Measurements from ENCODE around the gene JAGN1. TPM values are rescaled to one million over a fixed set of nuclear protein-coding genes. Genes with fewer than 3 reads are reported as not detected.
A peak's percentile ranks its signal among the peaks of the same experiment; 100 is the strongest.
"Not testable (repeated sequence)": the region's sequence is repeated elsewhere in the genome, so short reads cannot be mapped to it uniquely, and the experiment has no call there.

JAGN1 gene
- total RNA-seq, 1 donor from 2014 or later = 31.7 TPM

DNA sequence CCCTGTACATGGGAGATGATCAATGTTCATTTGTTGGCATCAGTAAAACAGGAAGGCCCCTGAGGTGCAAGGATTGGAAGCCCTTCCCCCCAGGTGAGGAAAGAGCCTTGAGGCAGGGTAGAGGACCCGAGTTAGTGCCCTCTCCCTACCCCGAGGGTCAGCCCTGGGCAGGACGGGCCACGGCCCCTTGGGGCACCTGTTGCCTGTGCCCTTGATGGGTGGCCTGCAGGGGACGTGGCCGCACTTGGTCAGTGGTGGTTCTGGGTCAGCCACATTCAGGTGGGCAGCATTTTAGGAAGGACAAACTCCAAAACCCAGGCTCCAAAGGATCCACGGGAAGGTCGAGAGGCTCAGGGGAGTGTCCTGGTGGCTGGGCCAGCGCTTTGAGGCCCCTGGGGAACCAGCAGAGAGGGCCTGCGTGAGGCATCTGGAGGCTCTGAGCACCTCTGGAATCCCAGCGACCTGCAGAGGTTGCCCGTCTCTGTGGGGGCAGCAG, 30.8 kb upstream of the JAGN1 start:
- DNase-seq (ENCODE audit: low spot score) = no peak
- Mint-ChIP-seq H3K9me3 (no peaks in the 10 kb centered on the region), H3K4me1 (ENCODE audit: low read depth) (no peaks in the 10 kb centered on the region), H3K27ac (no peak overlapping the region), H3K27me3 (ENCODE audit: low read depth) (peaks cover 9% of the 10 kb centered on the region), H3K36me3 (ENCODE audit: low read depth) (no peaks in the 10 kb centered on the region), H3K4me3 (ENCODE audit: low read depth) (no peak overlapping the region)
- intact Hi-C loops (cut with micrococcal nuclease) = no loop called here

DNA sequence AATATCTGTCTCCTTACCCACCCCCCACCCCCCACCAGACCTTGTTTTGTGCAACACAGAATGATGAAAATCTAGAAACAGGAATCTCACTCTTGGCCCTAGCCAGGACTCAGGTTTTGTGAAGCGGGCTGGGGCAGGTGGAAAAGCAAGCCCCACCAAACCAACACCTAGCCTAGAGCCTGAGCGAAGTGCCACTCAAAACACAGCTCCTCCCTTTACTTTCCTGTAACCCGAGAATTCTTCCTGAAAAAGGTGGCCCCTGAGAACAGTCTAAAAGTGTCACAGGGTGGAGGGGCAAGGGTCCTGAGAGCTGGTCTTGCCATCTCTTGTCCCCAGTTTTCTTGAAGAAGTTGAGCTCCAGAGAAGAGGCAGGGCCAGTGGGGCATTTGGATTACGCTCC, 29.2 kb upstream of the JAGN1 start:
- Mint-ChIP-seq H3K27ac (no peak overlapping the region), H3K4me3 (ENCODE audit: low read depth) (no peak overlapping the region), H3K27me3 (ENCODE audit: low read depth) (peaks cover 9% of the 10 kb centered on the region), H3K4me1 (ENCODE audit: low read depth) (no peaks in the 10 kb centered on the region), H3K9me3 (no peaks in the 10 kb centered on the region), H3K36me3 (ENCODE audit: low read depth) (no peaks in the 10 kb centered on the region)
- intact Hi-C loops (cut with micrococcal nuclease) = no loop called here
- DNase-seq (ENCODE audit: low spot score) = no peak

DNA sequence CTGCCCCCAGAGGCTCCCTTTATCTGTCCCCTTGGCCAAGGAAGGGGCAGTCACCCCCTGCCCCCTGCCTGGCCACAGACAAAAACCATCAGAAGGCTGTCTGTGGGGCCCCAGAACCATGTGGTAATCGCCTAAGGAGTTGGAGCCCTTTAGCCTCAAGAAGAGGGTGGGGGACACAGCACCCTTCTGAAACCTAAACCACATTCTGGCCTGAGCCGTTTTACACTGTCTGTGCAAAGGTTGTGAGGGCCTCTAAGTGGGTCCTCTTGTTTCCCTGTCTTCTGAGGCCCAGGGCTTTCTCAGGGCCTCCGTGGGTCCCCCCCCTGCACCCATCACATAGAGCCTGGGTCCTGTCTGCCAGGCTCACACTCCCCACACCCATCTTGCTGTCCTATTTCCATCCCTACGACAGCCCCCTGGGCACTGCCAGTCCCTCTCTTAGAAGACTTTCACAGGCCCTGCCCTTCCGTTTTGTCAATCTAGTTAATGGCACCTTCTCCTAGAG, 28.7 kb upstream of the JAGN1 start:
- Mint-ChIP-seq H3K27ac (no peak overlapping the region), H3K27me3 (ENCODE audit: low read depth) (peaks cover 9% of the 10 kb centered on the region), H3K4me3 (ENCODE audit: low read depth) (no peak overlapping the region), H3K4me1 (ENCODE audit: low read depth) (no peaks in the 10 kb centered on the region), H3K9me3 (no peaks in the 10 kb centered on the region), H3K36me3 (ENCODE audit: low read depth) (no peaks in the 10 kb centered on the region)
- DNase-seq (ENCODE audit: low spot score) = no peak
- intact Hi-C loops (cut with micrococcal nuclease) = no loop called here

DNA sequence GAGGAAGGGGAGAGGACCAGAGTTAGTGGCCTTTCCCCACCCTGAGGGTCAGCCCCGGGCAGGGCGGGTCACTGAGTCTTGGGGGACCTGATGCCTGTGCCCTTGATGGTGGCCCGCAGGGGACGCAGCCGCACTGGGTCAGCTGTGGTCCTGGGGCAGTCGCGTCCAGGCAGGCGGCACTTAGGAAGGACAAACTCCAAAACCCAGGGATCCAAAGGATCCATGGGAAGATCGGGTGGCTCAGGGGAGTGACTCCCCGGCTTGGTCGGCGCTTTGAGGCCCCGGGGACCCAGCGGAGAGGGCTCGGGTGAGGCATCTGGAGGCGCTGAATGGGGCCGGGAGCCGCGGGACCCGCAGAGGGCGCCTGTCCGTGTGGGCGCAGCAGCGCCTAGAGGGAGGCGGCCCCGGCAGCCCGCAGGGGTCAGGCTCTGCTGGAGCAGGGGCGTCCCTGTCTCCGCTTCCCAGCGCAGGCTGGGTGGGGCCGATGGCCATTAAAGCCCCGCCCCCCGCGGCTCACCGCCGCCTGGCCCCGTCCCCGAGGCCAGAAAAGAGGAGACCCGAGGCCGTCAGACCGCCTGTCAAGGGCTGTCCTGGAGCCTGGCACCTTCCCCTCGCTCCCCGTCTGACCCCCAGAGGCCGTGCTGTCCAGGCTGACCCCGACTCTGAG, 27.9 kb upstream of the JAGN1 start:
- no peaks in the 10 kb centered on the region for H3K9me3 Mint-ChIP-seq
- intact Hi-C loops (cut with micrococcal nuclease) = no loop called here
- H3K27me3 Mint-ChIP-seq (ENCODE audit: low read depth) = peaks cover 9% of the 10 kb centered on the region
- no peak for DNase-seq (ENCODE audit: low spot score)
- H3K36me3 Mint-ChIP-seq (ENCODE audit: low read depth) = no peaks in the 10 kb centered on the region
- H3K4me1 Mint-ChIP-seq (ENCODE audit: low read depth) = no peaks in the 10 kb centered on the region
- no peak overlapping the region for H3K27ac Mint-ChIP-seq
- peak overlapping the region; percentile 8 for H3K4me3 Mint-ChIP-seq (ENCODE audit: low read depth)

DNA sequence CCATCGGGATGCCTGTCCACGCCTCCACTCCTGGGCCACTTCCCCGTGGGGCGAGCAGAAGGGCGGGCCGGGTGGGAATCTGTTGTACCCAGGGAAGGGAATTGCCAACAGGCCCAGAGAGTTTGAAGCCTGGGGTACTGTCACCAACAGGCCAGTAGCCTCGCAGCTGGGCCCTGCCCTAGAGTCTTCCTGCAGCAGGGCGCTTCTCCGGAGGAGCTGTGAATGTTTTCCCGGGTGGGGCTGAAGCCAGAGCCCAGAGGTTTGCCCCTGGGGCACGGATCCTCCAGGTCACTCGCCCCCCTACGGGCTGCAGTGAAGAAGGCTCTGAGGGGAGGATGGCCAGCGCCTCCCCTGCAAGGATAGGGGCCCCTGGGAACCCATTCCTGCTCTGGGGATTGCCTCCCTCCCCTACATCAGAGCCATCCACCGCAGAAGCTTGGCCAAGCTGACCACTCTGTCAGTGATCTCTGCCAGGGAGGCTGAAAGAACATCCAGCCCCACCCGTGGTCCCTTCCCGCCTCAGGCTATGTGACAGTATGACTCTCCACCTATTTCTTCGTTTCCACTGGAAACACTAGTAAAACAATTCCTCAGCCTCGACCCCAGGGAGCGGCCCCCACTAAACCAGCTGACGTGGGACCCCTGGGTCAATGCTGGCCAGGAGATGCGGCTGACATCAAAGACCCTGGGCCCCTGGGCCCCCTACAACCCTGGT, 27.2 kb upstream of the JAGN1 start:
- intact Hi-C loops (cut with micrococcal nuclease) = no loop called here
- DNase-seq (ENCODE audit: low spot score) = no peak
- Mint-ChIP-seq H3K9me3 (no peaks in the 10 kb centered on the region), H3K4me3 (ENCODE audit: low read depth) (no peak overlapping the region), H3K27me3 (ENCODE audit: low read depth) (peaks cover 9% of the 10 kb centered on the region), H3K27ac (no peak overlapping the region), H3K36me3 (ENCODE audit: low read depth) (no peaks in the 10 kb centered on the region), H3K4me1 (ENCODE audit: low read depth) (no peaks in the 10 kb centered on the region)

DNA sequence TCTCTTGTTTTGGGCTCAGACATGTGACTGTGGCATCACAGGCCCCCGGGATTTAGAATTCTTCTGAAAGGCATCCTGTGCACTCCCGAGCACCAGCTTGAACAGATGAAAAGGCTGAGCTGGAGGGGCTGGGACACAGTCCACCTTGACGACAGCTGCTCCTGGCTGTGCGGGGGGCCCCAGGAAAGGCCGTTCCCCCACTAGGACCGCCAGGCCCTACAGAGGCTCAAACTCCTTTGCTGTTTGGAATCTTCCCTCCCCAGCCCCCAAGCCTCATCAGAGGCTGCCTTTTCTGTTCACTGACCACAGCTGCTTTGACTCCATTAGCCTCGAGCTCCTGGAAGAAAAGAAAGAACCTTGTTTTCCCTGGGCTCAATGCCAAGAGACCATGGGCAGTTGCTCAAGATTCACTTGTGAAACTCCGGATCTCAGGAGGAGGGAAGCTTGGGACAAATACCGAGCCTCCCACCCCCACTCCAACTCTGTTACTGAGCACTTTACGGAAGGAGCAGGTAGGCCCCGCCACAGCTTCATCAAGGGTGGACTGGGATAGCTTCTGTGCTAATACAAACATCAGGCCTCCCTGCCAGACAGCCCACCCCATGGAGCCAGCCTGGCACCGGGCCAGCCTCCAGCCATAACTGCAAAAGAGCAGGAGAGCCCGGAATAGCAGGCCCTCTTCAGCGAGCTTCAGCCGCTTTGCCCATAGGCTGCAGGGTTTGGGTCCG, 26.0 kb upstream of the JAGN1 start:
- Mint-ChIP-seq H3K4me3 (ENCODE audit: low read depth) (no peak overlapping the region), H3K4me1 (ENCODE audit: low read depth) (no peaks in the 10 kb centered on the region), H3K27ac (no peak overlapping the region), H3K27me3 (ENCODE audit: low read depth) (peaks cover 11% of the 10 kb centered on the region), H3K36me3 (ENCODE audit: low read depth) (no peaks in the 10 kb centered on the region), H3K9me3 (no peaks in the 10 kb centered on the region)
- intact Hi-C loops (cut with micrococcal nuclease) = no loop called here
- DNase-seq (ENCODE audit: low spot score) = no peak

DNA sequence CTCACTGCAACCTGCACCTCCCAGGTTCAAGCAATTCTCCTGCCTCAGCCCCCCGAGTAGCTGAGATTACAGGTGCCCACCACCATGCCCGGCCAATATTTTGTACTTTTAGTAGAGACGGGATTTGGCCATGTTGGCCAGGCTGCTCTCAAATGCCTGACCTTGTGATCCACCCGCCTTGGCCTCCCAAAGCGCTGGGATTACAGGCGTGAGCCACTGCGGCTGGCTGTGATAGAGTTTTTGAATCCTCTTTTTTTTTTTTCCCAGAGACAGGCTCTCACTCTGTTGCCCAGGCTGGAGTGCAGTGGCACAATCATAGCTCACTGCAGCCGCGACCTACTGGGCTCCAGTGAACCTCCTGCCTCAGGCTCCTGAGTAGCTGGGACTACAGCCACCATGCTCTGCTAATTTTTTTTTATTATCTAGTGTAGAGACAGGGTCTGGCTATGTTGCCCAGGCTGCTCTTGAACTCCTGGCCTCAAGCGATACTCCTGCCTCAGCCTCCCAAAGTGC, 25.2 kb upstream of the JAGN1 start:
- H3K4me1 Mint-ChIP-seq (ENCODE audit: low read depth); H3K4me3 Mint-ChIP-seq (ENCODE audit: low read depth); H3K27ac Mint-ChIP-seq; intact Hi-C loops (cut with micrococcal nuclease); DNase-seq (ENCODE audit: low spot score); H3K9me3 Mint-ChIP-seq; H3K36me3 Mint-ChIP-seq (ENCODE audit: low read depth): not testable (repeated sequence)
- peaks cover 11% of the 10 kb centered on the region for H3K27me3 Mint-ChIP-seq (ENCODE audit: low read depth)

DNA sequence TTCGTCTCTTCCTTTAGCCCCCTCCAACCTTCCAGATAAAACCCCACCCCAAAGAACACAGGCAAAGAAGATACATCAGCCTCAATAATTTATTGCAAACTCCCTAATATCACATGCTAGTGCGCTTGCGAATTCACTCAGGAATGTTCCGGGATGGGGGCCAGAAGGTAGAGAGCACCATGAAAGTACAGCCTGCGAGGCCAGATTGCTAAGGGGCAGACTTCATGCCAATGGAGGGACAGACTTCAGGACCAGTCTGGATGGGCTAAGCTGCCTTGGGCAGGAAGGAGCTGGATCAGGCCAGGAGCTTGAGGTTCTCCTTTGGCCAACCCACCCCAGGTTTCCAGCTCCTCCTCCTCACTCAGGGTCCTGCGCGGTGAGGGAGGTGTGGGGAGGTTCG, 23.8 kb upstream of the JAGN1 start:
- H3K27ac Mint-ChIP-seq = no peak overlapping the region
- peaks cover 11% of the 10 kb centered on the region for H3K27me3 Mint-ChIP-seq (ENCODE audit: low read depth)
- H3K4me3 Mint-ChIP-seq (ENCODE audit: low read depth) = no peak overlapping the region
- DNase-seq (ENCODE audit: low spot score) = no peak
- H3K36me3 Mint-ChIP-seq (ENCODE audit: low read depth) = no peaks in the 10 kb centered on the region
- intact Hi-C loops (cut with micrococcal nuclease) = no loop called here
- H3K4me1 Mint-ChIP-seq (ENCODE audit: low read depth) = no peaks in the 10 kb centered on the region
- no peaks in the 10 kb centered on the region for H3K9me3 Mint-ChIP-seq

DNA sequence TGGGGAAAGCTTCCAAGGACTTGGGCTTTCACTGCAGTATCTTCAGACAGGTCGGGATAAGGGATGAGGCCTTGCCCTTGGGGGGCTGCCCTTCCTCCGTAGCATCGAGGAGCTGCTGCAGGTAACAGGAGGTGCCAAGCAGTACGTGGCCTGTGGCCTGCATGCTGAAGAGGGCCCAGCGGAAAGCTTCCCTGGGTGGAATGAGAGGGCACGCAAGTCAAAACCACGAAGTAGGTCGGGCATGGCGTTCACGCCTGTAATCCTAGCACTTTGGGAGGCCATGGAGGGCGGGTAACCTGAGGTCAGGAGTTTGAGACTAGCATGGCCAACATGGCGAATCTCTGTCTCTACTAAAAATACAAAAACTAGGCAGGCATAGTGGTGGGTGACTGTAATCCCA, 23.3 kb upstream of the JAGN1 start:
- intact Hi-C loops (cut with micrococcal nuclease) = no loop called here
- DNase-seq (ENCODE audit: low spot score) = no peak
- no peaks in the 10 kb centered on the region for H3K36me3 Mint-ChIP-seq (ENCODE audit: low read depth)
- H3K27ac Mint-ChIP-seq = no peak overlapping the region
- H3K4me3 Mint-ChIP-seq (ENCODE audit: low read depth) = no peak overlapping the region
- peaks cover 7% of the 10 kb centered on the region for H3K27me3 Mint-ChIP-seq (ENCODE audit: low read depth)
- no peaks in the 10 kb centered on the region for H3K9me3 Mint-ChIP-seq
- no peaks in the 10 kb centered on the region for H3K4me1 Mint-ChIP-seq (ENCODE audit: low read depth)

DNA sequence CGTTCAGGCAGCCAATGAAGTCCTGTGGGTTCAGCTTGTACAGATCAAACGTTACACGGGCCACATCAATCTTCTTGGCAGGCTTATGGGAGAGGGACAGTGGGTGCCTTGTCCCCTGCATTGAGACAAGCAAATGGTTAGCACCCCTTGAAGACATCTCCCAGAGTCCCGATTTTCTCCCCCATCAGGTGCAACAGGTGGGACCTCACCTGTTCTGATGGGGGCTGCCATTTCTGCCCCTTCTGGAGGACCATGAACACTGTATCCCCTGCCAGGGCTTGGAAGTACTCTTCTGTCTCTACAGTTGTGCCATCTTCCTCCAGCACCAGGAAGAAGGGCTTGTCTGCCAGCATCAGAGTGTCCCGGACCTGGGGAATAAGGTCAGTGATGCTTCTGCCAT, 20.5 kb upstream of the JAGN1 start:
- intact Hi-C loops (cut with micrococcal nuclease) = no loop called here
- no peak for DNase-seq (ENCODE audit: low spot score)
- Mint-ChIP-seq H3K27me3 (ENCODE audit: low read depth) (peaks cover 2% of the 10 kb centered on the region), H3K36me3 (ENCODE audit: low read depth) (no peaks in the 10 kb centered on the region), H3K9me3 (no peaks in the 10 kb centered on the region), H3K4me3 (ENCODE audit: low read depth) (no peak overlapping the region), H3K4me1 (ENCODE audit: low read depth) (no peaks in the 10 kb centered on the region), H3K27ac (no peak overlapping the region)

DNA sequence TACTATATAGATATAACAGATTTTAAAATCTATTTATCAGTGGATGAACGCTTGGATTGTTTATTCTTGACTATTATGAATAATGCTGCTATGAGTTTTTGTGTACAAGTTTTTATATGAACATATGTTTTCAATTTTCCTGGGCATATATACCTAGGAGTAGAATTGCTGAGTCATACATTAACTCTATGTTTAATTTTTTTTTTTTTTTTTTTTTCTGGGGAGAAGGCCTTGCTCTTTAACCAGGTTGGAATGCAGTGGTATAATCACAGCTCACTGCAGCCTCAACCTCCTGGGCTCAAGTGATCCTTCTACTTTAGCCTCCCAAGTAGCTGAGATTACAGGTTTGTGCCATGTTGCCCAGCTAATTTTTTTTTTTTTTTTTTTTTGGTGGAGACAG, 19.4 kb upstream of the JAGN1 start:
- no peak for DNase-seq (ENCODE audit: low spot score)
- H3K27ac Mint-ChIP-seq = no peak overlapping the region
- H3K4me1 Mint-ChIP-seq (ENCODE audit: low read depth) = peaks cover 1% of the 10 kb centered on the region
- H3K9me3 Mint-ChIP-seq = no peaks in the 10 kb centered on the region
- no peaks in the 10 kb centered on the region for H3K36me3 Mint-ChIP-seq (ENCODE audit: low read depth)
- intact Hi-C loops (cut with micrococcal nuclease) = no loop called here
- H3K27me3 Mint-ChIP-seq (ENCODE audit: low read depth) = peaks cover 4% of the 10 kb centered on the region
- no peak overlapping the region for H3K4me3 Mint-ChIP-seq (ENCODE audit: low read depth)

DNA sequence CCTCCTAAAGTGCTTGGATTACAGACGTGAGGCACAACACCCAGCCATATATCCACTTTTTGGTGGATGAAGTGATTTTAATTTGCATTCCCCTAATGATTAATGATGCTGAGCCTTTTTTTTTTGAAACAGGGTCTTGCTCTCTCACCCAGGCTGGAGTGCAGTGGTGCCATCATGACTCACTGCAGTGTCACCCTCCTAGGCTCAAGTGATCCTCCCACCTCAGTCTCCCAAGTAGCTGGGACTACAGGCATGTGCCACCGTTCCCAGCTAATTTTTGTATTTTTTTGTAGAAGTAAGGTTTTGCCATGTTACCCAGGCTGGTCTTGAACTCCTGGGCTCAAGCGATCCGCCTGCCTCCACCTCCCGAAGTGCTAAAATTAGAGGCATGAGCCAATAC, 18.3 kb upstream of the JAGN1 start:
- H3K27ac Mint-ChIP-seq; intact Hi-C loops (cut with micrococcal nuclease); H3K9me3 Mint-ChIP-seq: not testable (repeated sequence)

DNA sequence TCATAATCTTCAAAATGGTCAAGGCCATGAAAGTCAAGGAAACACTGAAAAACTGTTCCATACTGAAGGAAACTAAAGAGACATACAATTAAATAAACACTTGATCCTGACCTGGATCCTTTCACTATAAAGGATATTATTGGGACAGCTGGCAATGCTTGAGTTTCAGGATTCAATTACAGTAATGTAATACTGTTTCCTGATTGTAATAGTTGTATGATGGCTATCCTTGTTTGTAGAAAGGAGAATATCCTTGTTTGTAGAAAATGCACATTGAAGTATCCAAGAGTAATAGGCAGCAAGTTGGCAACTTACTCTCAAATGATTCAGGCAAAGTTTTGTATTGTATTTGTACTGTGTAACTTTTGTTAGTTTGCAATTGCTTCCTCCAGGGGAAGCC, 15.0 kb upstream of the JAGN1 start:
- no peak for DNase-seq (ENCODE audit: low spot score)
- no peak overlapping the region for H3K4me3 Mint-ChIP-seq (ENCODE audit: low read depth)
- H3K4me1 Mint-ChIP-seq (ENCODE audit: low read depth) = peaks cover 1% of the 10 kb centered on the region
- intact Hi-C loops (cut with micrococcal nuclease) = no loop called here
- H3K36me3 Mint-ChIP-seq (ENCODE audit: low read depth) = no peaks in the 10 kb centered on the region
- H3K9me3 Mint-ChIP-seq = no peaks in the 10 kb centered on the region
- H3K27me3 Mint-ChIP-seq (ENCODE audit: low read depth) = peaks cover 2% of the 10 kb centered on the region
- no peak overlapping the region for H3K27ac Mint-ChIP-seq

More for the DNA sequence above, 18.3 kb upstream of the JAGN1 start:
- H3K27me3 Mint-ChIP-seq (ENCODE audit: low read depth); H3K4me1 Mint-ChIP-seq (ENCODE audit: low read depth); H3K36me3 Mint-ChIP-seq (ENCODE audit: low read depth); H3K4me3 Mint-ChIP-seq (ENCODE audit: low read depth); DNase-seq (ENCODE audit: low spot score): not testable (repeated sequence)

All from activated T-helper 2 cell treated with anti-CD3 and anti-CD28 coated beads, Interferon-gamma antibody, Interleukin-2, Interleukin-4, amounts not matched to agents 10 μg/mL and 5 μg/mL and 100 μg/mL, durations not matched to agents 14 hours and 24 hours and 36 hours (primary cell).